Measurements from ENCODE around the gene HCK.

DNA sequence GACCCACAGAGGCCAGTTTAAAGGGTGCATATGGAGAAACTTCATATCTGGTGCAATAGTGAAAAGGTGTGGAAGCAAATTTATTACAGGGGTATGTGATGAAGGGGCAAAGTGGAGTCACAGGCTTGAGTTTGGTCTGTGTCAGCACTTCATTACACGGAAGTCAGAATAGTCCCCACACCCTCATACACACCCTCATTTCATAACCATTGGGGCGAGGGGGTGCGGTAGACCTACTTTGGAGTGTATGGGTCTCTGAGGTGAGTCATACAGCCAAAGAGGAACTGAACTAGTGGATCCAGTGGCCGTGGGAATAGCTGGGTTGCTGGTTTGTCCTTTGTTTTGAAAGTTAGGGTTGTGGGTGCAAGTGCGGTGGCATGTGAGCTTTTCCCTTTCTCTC is 60.8 kb downstream of the HCK start:
- TF ChIP-seq CTCF (IDR thresholded peaks at IDR 0.05) (no peak), POLR2AphosphoS5 (IDR thresholded peaks at IDR 0.05) (no peak)

Data from gastroesophageal sphincter (tissue), 3 donors.